ENCODE data around the gene MMP28.

DNA sequence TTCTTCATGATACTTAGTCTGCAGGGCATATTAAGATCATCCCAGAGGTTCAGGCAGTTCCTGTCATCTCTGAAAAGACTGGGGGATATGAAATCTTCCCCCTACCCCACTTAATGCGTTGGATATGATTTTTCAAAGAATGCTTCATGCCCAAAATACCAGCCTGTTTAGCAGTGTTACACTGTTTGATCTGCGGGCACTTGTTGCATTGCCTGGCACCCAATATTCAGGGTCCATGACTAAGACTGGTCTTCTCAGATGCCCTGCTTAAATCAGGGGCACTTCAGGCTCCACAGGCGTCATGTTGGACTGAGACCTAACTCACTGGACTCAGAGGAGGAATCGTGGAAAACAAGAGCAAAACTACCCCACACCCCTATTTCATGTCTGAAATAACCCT lies 70.4 kb downstream of the MMP28 start:
- TF ChIP-seq, protein P1, sequence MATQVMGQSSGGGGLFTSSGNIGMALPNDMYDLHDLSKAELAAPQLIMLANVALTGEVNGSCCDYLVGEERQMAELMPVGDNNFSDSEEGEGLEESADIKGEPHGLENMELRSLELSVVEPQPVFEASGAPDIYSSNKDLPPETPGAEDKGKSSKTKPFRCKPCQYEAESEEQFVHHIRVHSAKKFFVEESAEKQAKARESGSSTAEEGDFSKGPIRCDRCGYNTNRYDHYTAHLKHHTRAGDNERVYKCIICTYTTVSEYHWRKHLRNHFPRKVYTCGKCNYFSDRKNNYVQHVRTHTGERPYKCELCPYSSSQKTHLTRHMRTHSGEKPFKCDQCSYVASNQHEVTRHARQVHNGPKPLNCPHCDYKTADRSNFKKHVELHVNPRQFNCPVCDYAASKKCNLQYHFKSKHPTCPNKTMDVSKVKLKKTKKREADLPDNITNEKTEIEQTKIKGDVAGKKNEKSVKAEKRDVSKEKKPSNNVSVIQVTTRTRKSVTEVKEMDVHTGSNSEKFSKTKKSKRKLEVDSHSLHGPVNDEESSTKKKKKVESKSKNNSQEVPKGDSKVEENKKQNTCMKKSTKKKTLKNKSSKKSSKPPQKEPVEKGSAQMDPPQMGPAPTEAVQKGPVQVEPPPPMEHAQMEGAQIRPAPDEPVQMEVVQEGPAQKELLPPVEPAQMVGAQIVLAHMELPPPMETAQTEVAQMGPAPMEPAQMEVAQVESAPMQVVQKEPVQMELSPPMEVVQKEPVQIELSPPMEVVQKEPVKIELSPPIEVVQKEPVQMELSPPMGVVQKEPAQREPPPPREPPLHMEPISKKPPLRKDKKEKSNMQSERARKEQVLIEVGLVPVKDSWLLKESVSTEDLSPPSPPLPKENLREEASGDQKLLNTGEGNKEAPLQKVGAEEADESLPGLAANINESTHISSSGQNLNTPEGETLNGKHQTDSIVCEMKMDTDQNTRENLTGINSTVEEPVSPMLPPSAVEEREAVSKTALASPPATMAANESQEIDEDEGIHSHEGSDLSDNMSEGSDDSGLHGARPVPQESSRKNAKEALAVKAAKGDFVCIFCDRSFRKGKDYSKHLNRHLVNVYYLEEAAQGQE (IDR thresholded peaks at IDR 0.05; ENCODE audit: low read depth), result no peak
- no peak for TF ChIP-seq EGR1 (IDR thresholded peaks at IDR 0.05)
- no peak for TF ChIP-seq EP300 (IDR thresholded peaks at IDR 0.05; ENCODE audit: borderline replicate concordance)
- no peak for TF ChIP-seq CEBPB (IDR thresholded peaks at IDR 0.05)
- no peak for TF ChIP-seq CREB1 (IDR thresholded peaks at IDR 0.05; ENCODE audit: low read depth)
